Dorsolateral prefrontal cortex (tissue), 118 donors: ENCODE results near the gene AHDC1. TPM values are rescaled to one million over a fixed set of nuclear protein-coding genes. Genes with fewer than 3 reads are reported as not detected.

Experiments used
- total RNA-seq, 120 experiments: library from RNA; stranded (reverse); gene quantifications; one replicate each; pipeline versions ENCODE4 v1.2.3 to v1.2.4, GENCODE V29; 2022

The AHDC1 gene
- total RNA-seq, 120 experiments from 2014 or later, result 57.6 to 160 (median 87.2) TPM

Other genes starting within 250 kb of the AHDC1 start
- gene MAP3K6, start 237.2 kb downstream of the AHDC1 start, total RNA-seq, result 10 to 100 TPM in 116 of 120 experiments, 1 to 10 TPM in 4; 8.7 to 37.4 (median 18.7) TPM
- 1 to 10 TPM in 17 of 120 experiments, under 1 TPM in 38, not detected in 65; 0.38 to 2.3 (median 0.74) TPM for gene FCN3, start 229.3 kb downstream of the AHDC1 start, total RNA-seq
- 1 to 10 TPM in 5 of 120 experiments, under 1 TPM in 30, not detected in 85; 0.24 to 1.6 (median 0.59) TPM for gene CD164L2, start 220.8 kb downstream of the AHDC1 start, total RNA-seq
- 10 to 100 TPM in 1 of 120 experiments, 1 to 10 TPM in 106, under 1 TPM in 13; 0.29 to 10.1 (median 2.2) TPM for gene GPR3, start 211.5 kb downstream of the AHDC1 start, total RNA-seq
- 100 to 1,000 TPM in 6 of 120 experiments, 10 to 100 TPM in 114; 36.2 to 128 (median 63.6) TPM for gene WASF2, start 114.0 kb downstream of the AHDC1 start, total RNA-seq
- 10 to 100 TPM in 19 of 120 experiments, 1 to 10 TPM in 101; 2.0 to 24.2 (median 6.8) TPM for gene FGR, start 31.0 kb upstream of the AHDC1 start, total RNA-seq
- 1,000 to 10,000 TPM in 2 of 120 experiments, 100 to 1,000 TPM in 49, 10 to 100 TPM in 69; 51.8 to 1,534 (median 96.2) TPM for gene IFI6, start 68.0 kb upstream of the AHDC1 start, total RNA-seq
- gene FAM76A, start 121.8 kb upstream of the AHDC1 start, total RNA-seq, result 10 to 100 TPM in 117 of 120 experiments, 1 to 10 TPM in 3; 8.3 to 24.0 (median 15.8) TPM
- 100 to 1,000 TPM in 21 of 120 experiments, 10 to 100 TPM in 99; 52.3 to 114 (median 91.1) TPM for gene STX12, start 169.1 kb upstream of the AHDC1 start, total RNA-seq
- 10 to 100 TPM; 26.5 to 47.0 (median 34.4) TPM for gene PPP1R8, start 226.6 kb upstream of the AHDC1 start, total RNA-seq